ENCODE measurements around the gene TFDP2.
A peak's percentile ranks its signal among the peaks of the same experiment; 100 is the strongest.

GRCh38 chr3:141945726-141946485 lies 203.4 kb downstream of the TFDP2 start:
- TF ChIP-seq CTCF (IDR thresholded peaks at IDR 0.05; ENCODE audit: insufficient read depth, low read length): no peak
- TF ChIP-seq REST (IDR thresholded peaks at IDR 0.05; ENCODE audit: insufficient replicate concordance, low read depth): no peak
- peak; percentile 48; the same call in 1 of the 2 replicates for TF ChIP-seq POLR2AphosphoS5 (IDR thresholded peaks at IDR 0.05; ENCODE audit: low read depth)
- TF ChIP-seq GABPA (IDR thresholded peaks at IDR 0.05; ENCODE audit: low read depth): no peak
